HG03139 (cell line): ENCODE results near the gene CEPT1.
"Not testable (repeated sequence)": the region's sequence is repeated elsewhere in the genome, so short reads cannot be mapped to it uniquely, and the experiment has no call there.

Experiments used
- ATAC-seq: cut with Tn5 transposase; IDR thresholded peaks from one replicate; pipeline ENCODE4 v1.9.1; 2021; ENCODE audit not compliant: unreplicated experiment

The CEPT1 gene

DNA sequence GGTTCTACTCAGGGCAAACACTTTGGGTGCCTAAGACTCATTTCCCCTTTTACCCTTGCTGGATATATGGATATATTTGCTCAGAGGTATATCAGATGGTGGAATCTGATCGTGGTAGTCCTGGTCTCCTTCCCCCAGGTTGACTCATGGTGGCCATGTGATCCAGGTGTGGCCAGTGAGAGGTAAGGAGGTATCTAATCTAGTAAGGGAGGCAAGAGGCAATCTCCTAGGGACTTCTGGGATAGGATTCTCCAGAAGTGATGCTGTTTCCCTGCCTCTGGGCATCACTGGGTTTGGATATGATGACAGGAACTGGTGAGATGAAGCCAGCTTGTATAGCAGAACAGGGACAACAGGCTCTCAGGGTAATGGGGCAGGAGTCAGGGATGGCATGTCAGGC lies 68.9 kb downstream of the CEPT1 start:
- no peak for ATAC-seq

DNA sequence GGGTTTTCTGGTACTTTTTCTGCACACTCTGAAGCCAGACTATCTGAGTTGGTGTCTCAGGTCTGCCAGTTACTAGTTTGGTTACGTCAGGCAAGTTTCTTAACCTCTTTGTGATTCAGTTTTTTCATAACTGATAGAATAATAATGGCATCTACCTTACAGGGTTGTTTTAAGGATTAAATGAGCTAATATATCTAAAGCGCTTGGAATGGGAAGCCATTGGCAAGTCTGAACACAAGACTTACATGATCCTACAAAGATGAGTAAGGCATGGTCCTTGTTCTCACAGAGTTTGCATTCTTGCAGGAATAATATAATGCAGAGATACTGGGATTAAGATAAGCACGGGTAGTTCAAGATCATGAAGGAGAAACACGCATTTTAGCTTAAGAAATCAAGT lies 69.6 kb downstream of the CEPT1 start:
- no peak for ATAC-seq

DNA sequence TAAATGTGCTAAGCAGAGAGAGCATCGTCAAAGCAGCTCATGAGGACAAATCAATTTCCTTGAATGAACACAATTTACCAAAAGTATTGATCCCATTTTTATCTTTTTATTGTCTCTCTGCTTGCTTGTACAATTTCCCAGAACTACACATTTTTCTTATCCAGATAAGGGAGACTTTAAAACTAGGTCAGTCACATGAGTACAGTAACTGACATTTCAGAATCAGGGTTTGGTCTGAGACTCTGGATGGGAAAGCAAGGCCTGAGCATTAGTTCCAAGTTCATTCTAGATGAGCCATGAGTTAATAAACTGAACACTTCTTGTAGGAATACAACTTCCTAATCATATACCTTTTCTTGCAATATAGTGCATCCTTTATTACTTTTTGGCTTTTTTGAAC lies 71.9 kb downstream of the CEPT1 start:
- no peak for ATAC-seq

DNA sequence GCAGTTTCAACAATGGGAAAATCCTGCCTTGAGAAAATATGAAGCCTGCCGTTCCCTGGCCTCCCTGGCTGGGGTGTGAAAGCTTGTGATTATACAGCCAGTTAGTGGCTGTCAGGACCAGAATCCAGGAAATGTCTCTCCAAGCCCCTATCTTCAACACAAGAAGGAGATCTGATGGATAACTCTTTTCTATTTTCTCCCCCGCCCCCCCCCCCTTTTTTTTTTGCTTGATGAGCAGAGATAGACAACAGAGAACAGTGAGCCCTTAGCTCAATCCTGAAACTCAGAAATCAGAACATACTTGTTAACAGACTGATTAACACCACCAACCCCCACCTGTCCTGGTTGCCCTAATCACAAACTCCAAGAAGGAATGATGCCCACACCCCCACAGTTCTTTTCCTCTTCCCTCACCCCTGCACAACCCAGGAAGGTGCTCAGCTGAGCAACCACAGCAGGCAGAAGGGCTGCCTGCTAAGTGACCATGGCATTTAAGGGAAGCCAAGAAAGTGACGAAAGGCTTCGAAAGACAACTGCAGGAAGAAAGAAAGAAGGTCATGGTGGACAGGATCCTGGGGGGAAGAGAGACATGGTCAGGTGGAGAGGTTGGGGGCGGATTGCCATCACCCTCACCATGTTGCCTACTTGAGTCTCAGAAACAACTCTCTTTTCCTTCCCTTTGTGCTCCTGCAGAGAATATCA lies 72.8 kb downstream of the CEPT1 start:
- no peak for ATAC-seq

DNA sequence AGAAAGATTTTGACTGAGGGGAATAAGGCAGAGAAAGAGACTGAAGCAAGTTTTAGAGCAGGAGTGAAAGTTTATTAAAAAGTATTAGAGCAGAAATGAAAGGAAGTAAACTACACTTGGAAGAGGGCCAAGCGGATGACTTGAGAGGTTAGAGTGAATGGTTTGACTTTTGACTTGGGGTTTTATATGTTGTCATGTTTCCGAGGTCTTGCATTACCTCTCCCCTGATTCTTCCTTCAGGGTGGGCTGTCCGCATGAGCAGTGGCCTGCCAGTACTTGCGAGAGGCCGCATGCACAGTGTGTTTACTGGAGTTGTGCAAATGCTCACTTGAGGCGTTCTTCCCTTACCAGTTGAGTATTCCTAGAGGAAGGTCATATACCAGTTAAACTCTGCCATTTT lies 73.4 kb downstream of the CEPT1 start:
- ATAC-seq, result no peak

DNA sequence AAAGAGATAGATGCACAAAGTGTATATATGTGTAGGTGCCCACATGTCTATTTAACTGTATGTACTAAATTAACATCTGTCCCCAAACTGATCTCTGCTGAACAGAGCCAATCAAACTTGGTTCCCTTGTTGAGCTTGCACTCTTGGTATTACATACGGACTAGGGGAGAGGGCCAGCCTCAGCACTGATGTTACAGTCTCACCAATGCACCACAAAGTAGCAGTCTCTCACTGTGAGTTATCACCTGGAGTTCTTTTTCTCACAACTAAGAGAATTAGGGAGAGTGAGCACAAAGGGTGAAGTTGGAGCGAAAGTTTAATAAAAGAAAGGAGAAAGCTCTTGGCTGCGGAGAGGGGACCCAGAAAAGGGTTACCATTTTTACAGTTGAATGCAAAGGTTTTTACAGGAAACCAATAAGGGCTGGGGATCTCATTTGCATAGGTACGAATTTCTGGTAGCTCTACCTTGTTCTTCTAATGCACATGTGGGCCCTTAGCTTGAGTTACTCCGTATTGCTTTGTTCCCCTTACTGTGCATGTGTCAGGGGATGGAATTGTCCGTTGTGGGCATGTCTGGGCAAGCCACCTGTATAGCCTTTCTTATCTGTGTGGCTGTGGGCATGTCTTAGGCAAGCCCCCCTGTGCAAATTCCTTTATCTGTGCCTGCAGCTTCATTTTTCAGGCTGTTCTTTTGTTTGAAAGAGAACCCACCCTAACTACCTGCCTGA lies 74.2 kb downstream of the CEPT1 start:
- ATAC-seq, result no peak

DNA sequence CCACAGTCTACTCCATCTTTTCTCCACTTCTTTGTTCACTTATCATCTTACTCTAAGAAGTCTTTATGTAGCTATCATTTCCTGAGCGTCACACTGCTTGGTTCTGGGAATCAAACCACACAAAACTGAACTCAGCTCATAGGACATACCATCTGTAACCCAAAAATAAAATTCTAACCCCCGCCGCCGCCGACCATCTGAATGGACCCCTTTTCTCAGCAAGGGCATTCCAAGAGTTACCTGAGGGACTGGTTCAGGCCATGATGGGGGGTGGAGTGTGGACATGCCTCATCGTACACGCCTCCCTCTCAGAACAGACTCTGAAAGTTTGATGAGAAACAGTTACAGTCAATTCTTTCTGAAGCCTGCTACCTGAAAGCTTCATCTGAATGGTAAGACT lies 74.9 kb downstream of the CEPT1 start:
- ATAC-seq, result no peak

DNA sequence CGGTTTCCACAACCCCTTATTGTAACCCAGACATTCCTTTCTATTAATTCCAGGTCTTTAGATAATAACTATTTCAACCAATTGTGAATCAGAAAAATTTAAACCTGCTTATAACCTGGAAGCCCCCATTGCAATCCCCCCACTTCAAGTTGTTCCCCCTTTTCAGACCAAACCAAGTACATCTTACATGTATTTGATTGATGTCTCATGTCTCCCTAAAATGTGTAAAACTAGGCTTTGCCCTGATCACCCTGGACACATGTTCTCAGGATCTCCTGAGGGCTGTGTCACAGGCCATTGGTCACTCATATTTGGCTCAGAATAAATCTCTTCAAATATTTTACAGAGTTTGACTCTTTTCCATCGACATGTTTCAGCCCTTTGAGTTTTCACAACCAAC lies 75.3 kb downstream of the CEPT1 start:
- ATAC-seq, result not testable (repeated sequence)

DNA sequence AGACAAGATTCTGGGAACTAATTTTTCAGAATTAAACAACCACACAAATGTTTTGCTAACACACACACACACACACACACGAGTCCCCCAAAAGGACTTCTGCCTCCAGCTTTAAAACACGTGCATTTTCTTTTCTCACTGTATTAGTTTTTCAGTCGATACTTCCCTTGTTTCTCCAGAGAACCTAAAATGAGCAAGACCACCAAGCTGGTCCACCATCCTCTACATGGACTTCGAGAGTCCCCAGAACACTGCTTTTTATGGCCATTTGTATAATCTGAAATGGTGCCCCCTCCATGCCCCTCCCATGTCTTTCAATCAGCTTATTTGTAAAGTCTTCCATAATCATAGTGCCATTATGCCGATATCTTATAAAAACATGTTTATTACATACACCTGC lies 76.7 kb downstream of the CEPT1 start:
- ATAC-seq, result no peak

DNA sequence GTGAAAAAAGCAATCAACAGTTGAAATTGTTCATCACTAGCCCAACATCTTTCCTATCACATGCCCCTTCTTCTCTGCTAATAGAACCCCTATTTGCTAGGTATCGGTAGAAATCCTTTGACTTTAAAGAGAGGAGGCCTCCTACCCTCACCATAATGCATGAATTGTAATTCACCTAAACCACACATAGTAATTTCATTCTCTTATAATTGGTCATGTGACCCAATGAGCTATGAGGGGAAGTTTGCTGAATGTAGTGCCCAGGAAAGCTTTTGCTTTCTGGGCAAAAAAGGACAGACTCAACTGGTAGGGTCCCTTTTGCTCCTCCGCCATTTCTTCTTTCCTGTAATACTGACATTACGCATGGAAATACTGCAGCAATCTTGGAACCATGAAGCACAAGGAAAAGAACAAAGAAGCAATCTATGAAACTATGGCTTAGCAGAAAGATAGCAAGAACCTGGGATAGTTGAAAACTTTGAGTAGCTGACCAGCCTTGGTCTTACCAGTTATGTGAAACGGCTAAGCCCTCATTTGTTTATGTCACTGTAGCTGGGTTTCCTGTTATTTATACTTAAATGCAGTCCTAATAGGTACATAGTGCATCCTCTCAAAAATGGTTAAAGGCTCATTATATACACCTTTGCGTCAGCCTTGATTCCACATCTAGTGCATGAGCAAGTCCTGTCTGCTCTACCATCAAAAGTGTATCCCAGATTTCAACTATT lies 77.3 kb downstream of the CEPT1 start:
- no peak for ATAC-seq

DNA sequence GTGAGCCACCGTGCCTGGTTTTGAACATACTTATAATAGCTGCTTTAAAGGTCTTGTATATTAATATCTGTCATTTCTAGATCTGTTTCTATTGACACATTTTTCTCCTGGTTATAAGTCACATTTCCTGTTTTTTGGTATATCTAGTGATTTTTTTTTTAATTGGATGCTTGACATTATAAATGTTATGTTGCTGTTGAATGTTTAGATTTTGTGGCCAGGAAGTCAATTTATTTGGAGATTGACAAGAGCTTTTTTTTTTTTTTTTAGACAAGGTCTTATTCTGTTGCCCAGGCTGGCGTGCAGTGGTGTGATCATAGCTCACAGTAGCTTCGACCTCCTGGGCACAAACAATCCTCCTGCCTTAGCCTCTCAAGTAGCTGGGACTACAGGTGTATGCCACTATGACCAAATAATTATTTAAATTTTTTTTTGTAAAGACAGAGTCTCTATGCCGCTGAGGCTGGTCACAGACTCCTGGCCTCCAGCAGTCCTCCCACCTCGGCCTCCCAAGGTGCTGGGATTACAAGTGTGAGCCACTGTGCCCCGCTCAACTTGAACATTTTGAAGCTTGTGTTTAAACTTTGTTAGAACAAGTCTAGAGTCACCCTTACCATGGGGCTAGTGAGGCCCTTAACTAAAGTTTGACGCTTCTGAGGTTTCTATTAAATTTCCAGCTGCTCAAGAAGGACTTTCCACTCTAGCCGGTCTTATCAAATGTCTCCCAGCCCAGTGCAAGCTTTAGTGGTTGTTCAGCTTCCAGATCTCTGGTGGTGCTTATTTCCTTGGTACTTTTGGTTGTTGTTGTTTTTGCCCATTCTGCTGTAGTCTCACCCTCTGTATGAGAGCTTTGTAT lies 78.9 kb downstream of the CEPT1 start:
- no peak for ATAC-seq

DNA sequence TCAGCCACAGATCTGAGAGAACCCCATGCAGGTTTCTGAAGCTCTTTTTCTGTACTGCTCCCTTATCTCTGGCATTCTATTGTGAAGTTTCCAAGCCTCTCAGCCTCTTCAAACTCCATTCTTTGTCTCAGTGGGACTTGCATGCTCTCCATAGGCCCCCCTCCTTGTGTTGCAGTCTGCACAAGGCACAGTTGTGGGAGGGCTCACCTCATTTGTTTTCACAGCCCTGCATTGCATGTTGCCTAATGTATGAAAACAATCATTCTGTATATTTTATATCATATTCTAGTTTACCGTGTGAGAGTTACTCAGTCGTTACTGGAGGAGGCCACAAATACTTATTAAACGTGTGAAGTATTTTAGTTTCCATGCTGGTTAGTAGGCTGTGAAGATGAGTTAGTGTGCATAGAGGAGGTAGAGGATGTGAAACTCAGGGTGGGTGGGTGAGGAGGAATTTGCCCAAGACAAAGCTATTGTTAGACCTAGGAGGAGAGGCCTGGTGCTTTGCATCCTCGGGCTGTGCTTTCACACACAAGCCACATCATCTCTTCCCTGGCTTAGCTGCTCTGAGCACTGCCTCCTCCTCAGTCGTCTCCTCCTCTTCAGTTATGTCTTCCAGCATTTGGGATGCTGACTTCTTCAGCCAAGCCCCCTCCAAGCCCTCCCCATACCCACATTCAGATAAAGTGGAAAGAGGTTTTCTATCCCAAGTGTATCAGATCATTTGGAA lies 79.7 kb downstream of the CEPT1 start:
- ATAC-seq, result peak; percentile 26

DNA sequence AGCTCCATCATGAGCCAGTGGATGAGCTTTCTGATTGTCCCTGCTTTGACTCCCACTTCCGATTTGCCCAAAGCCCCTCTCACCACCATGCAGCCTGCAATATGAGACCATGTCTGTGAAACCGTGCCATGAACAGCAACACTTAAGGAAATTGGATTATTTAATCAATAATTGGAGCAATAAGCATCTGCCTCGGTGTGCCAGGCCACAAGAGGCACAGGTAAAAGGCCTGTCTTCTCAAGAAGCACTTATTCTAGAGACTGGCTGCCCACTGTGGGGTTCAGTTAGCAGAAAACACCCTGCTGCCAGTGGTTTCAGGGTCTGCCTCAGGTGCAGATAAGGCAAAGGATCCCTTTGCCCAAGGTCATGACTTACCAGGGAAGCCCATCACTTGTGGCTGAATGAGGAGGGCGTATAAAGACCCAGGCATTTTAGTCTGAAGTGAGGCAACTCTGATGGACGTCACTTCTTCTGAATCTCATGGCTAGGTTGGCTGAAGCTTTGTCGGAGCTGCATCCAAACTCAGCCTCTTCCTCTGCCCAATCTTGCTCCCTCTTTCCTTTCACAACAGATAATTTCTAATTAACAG lies 80.4 kb downstream of the CEPT1 start:
- no peak for ATAC-seq

DNA sequence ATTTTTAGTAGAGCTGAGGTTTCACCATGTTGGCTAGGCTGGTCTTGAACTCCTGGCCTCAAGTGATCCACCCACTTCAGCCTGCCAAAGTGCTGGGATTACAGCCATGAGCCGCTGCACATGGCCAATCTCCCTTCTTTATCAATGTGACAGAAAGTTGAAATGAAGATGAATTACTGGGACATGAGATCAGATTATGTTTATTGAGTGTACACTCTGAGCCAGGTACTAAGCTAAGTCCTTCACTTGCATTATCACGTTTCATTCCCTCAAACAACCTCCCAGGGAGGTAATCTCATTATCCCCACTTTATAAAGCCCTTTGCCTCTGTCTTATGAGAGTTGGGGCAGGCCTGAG lies 81.2 kb downstream of the CEPT1 start:
- ATAC-seq, result no peak

DNA sequence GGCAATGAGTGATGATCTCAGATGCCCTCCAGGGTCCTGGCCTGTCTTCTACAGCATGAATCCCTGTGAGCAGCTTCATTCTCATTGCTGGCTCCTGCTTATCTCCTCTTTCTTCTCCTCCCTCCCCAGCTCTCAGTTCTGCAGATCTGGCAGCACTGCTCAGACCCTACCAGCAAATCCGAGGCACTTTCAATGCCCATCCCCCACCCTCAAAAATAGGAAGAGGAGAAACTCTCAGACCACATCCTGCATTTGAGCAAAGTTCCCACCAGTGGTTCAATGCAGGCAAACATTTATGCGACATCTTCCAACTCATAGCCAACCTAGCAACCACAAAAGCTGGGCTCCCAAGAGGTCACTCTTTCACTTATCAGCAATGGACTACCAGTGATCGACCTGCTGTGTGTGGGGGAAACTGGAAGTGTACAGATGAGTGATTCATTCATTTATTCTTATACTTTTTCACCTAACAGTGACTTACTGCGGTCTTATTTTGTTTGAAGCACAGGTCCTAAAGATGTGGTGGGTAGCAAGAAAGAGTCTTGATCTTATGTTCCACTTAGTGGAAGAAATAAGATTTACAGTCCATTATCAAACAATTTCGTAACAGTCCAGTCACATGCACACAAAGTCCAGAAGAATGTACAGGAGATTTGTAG lies 81.7 kb downstream of the CEPT1 start:
- peak; percentile 61 for ATAC-seq

DNA sequence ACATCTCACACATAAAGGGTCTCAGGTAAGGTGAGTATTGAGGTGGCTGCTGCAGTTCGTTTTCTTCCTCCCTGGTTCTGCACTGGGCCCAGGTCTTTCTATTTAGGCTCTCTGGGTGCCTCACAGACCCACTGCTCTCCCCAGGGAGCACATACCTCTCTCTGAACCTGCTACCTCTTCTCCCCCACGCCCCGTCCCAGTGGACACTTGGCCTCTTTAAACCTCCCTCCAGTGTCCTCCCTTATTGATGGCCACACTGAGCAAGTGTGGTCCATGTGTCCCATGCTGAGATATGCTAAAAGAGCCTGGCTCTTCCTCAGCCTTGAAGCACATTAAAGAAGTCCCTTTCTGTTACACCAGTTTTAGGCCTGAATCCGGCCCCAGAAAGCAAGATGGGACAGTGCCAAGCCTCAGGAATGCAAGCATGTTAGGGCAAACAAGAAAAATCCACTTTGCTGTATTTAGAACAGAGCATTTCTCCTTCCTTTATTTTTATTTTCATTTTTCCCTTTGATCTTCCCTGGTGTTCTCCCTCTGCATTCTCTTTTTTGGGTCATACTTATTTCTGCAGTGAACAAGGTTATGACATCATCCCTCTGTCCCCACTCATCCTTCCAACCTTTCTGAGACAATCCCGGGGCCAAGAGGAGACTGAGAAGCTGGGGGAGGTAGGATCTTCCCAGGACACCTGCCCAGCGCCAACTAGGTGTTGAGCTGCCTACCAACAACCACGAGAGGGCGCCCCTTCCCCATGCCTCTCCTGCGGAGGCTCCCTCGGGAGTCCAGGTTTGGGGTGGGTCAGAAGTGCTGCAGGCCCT lies 82.5 kb downstream of the CEPT1 start:
- peak; percentile 24 for ATAC-seq

DNA sequence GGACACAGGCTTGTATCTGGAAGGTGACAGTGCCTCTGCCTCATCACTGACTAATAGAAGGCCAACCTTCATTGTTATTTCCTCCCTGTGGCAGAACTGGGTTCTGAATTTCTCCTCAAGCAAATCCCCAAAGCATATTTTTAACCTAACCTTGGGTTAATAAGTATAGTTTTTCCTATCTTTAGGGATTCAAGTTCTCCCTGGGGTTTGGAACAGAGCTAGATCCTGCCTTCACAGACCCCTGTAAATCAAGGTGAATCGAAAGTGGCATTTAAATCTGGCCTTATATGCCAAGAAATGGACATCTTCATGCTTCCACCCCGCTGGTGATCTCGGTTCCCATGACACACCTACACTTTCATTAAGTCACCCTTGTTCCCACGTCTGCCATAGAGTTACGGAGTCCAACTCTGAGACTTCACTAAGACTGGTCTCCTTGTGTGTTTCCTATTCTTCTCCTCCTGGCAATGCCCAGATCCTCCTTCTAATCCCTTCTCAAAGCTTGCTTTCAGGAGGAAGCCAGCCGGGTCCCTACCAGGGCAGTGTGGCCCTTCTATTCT lies 83.2 kb downstream of the CEPT1 start:
- ATAC-seq, result no peak

DNA sequence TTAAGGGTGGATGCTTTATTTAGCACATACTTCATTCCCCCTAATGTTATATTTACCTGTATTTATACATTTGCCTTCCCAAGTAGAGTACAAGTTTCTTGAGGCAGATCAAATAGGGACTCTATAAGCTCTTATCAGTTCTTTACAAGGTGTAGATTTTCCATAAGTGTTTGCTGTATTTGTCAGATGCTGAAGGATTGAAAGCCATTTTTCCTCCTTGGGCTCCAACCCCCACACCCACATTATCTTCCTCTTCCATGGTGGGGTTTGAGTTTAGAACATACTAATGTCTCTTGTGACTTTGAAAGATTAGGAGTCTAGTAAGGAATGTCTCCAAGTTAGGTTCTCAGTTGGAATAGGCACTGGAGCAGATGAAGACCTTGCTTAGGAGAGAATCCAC lies 85.1 kb downstream of the CEPT1 start:
- ATAC-seq, result no peak
